HG03196 (cell line): Measurements from ENCODE around the gene FKBP3.
"Not testable (repeated sequence)": the region's sequence is repeated elsewhere in the genome, so short reads cannot be mapped to it uniquely, and the experiment has no call there.

ENCODE experiments used
- ATAC-seq: cut with Tn5 transposase; IDR thresholded peaks from one replicate; pipeline ENCODE4 v1.9.1; 2021; ENCODE audit not compliant: unreplicated experiment

The FKBP3 gene

DNA sequence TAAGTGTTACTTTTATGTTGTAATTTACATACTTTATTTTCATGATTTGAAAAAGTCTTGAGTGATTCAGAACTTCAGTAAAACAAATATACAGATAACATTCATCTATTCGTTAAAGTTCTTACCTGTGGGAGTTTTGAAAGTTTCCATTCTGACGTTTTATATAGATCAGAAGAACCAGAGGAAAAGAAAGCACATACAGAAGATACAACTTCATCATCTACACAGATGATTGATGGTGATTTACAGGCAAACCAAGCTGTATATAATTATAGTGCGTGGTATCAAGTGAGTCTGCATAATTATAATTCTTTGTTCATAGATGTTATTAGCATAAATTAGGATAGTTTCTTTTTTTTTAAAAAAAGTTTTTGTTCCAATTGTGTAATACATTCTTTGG, 20.0 kb downstream of the FKBP3 start:
- no peak for ATAC-seq

DNA sequence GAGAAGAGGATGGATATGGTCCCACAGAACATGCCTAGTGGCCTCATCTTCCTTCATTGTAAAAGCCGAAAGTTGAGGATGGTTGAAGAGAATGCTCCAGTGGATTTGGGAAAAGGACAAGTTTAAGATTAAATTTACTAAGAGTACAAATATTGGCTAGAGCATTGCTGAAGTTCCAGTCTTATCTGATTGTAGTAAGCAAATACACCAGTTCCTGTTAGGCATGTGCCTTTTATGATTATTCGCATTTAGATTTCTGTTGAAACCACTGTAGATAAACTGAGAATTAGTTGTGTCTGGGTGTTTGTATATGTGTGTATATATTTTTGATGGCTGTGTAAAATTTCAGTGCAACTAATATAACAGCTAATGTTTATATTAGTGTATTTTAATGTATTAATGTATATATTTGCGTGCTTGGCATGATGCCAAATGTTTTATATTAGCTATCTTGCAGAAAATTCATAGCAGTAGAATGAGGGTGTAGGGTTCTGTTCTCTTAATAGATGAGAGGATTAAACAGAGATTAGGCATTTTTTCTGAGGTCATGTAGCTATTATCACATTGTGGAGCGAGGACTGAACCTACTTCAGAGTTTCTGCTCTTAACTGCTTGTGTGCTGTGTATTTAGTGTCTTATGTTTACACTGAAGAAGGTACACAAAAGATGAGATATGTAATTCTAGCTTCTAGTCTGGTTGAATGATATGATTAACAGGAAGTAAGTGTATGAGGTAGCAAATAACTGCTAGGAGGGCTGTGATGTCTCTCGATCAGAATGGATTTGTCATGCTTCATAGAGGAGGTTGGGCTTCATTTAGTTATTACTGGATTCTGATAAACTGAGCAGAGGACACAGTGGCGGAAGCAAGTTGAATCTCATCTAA, 21.1 kb downstream of the FKBP3 start:
- no peak for ATAC-seq

DNA sequence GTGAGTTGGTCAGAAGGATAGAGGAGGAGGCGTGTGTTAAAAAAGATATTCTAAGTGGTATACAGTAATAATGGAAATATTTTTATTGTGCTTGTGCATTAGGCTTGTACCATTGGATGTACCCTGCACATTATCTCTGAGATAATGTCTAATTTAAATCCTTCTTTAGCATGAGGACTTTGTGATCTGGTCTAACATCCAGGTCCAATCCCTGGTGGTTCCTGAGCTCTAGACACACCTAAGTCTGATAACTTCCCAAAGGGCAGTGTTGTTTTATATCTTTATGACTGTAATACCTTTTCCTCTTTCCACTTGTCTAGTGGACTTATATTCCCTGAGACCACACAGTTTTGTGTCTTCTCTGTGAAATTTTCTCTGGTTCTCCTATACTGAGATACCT, 29.7 kb downstream of the FKBP3 start:
- ATAC-seq, result no peak

DNA sequence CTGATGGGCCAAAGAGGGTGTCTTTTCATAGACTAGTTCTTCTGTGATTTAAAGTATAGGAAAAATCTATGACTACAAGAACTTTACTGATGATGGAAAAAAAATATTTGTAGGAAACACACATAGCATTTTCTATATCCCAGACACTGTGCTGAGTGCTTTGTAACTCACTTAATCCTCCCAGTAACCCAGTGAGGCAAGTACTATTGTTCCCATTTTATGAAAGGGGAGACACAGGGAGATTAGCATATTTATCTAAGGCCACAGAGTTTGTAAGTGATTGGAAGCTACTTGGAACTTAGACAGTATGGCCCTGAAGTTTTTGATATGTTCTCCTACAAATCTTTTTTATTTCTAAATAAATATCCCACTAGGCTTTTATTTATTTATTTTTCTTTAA, 30.5 kb downstream of the FKBP3 start:
- ATAC-seq, result no peak

DNA sequence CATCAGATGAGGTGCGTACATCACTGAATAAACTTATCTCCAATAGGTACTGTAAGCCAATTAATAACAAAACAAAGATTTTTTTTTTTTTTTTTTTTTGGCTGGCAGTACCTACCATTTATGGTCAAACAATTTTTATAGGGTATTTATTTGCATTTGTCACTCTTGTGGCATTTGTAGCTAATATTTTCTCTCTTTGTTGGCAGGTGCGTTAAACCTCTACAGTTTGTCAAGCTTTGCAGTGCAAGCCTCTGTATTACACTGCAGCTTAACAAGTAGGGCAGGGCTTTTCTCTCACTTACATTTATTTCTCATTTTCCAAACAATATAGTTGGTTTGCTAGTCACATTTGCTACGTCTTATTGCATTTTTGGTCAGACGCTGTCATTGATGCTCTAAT, 38.1 kb downstream of the FKBP3 start:
- ATAC-seq, result no peak

DNA sequence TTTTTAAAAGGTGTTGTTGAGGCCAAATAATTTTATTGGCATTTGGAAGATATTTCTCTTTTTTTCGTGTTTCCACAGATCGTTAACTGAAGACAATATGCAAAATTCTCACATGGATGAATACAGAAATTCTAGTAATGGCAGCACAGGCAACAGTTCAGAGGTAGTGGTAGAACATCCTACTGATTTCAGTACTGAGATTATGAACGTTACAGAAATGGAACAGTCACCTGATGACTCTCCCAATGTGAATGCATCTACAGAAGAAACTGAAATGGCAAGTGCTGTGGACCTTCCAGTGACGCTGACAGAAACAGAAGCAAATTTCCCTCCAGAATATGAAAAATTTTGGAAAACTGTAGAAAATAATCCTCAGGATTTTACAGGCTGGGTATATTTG, 39.1 kb downstream of the FKBP3 start:
- no peak for ATAC-seq

DNA sequence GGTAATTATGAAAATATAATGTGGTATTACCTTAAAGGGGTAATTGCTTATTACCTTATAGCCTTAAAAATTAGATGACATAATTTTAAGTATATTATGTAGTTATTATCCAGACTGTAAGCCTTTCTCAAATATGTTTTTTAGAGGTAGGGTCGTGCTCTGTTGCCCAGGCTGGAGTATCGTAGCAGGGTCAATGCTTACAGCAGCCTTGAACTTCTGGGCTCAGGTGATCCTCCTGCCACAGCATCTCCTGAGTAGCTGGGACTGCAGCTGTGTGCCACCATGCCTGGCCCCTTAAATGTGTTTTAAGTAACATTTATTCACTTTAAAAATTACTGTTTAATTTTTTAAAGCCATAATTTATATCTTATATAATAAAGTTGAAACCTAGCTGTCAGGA, 40.0 kb downstream of the FKBP3 start:
- no peak for ATAC-seq

DNA sequence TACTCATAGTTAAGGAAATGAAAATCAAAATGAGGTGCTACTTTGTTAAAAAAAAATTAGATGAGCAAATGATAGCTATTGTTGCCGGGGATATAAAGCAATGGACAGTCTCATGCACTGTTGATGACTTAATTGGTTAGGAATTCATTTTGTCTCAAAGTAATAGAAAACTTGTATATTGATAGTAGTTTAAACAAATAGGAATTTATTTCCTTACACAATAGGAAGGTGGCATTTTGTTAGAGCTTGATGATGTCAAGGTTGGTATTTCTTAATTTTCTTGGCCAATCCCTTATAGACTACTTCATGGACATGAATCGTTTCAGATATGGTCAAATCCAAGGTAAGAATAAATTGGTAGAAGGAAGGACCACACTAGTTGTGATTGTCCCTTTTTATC, 42.6 kb downstream of the FKBP3 start:
- no peak for ATAC-seq

DNA sequence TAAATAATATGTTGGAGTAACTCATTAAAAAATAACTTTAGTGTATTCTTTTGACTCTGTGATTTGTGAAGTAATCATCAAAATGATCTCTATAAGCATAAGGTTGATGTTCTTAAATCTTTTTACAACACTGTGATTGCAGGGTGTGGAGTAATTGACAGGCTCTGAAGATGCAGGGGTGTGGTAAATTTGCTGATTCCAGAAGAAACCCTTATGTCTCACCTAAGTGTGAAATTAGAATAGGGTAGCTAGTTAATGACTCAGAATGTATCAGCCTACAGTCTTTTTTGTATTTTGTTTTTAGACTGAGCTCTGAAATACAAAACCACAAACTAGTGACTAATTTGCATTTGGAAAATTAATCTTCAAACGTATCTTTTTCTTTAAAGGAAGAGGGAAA, 44.5 kb downstream of the FKBP3 start:
- peak; percentile 72 for ATAC-seq

DNA sequence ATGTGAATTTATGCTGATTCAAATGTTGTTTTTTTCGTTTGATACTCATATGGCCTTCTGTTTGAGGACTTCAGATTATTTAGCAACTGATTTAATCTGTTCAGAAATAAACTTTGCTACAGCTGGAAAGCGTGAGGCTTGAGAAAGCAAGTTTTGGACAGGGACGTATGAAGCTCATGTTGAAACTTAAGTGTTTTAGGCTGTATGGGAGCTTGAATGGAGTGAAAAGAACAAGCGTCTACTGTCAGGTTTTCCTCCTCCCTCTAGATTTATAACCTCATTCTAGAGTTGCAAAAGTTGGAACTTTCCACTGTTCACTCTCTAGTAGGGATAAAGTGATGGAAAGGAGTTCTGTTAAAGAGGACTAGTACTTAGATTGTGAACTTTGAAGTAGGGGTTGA, 49.3 kb downstream of the FKBP3 start:
- no peak for ATAC-seq

DNA sequence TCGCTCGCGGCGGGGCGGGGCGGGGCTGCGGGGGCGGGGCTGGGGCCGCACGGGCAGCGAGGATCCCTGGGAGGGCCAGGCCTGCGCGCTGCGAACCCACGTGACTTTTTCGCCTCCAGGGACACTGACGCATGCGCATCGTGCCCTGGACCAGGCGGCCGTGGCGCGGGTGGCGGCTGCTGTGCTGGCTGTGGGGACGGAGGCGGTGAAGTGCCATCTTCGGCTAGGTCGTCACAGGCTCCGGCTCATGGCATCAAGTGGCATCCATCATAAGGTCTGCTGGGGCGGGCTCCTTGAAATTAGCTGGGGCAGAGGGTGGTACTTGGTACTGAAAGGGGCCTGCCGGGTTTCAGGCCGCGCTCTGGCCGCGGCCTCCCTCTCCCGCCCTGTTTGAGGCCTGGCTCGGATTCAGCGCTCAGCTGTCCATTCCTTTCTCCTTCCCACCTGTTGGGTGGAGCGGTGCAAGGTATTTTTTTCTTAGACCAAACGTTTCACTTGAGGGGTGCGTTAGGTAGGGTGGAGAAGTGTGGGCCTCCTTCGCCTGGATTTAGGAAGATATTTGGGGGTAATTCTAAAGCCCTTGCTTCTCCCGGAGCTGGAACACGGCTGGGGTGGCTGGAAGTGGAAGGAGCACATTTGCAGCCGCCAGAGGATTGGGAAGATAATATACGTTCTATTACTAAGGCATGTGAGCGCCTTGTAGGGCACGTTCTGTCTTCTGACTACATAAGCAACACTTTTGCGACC, 50.1 kb downstream of the FKBP3 start, which contains the start of gene PRPF39:
Gene PRPF39 (plus strand): TSS at position 141 of the 747 bp plus-strand sequence. CDS start 11,124 bp downstream, outside the sequence.
- peak; percentile 94 for ATAC-seq

DNA sequence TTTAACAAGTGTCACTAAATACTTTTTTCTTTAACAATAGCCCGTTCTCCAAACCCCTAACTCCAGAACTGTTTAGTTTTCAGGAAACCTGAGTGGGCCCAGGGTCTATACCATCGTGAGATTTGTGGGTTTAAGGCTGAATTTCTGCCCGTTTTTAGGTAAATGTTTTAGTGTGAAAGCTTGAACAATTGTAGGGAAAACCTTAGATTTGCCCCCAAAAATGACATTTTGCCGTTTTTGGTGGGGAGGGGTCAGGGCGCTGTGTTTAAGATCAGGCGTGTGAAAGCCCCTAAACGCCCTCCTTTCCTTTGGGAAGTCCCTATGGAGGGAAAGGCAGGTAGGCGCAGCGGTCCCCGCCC, 50.7 kb downstream of the FKBP3 start:
- no peak for ATAC-seq

DNA sequence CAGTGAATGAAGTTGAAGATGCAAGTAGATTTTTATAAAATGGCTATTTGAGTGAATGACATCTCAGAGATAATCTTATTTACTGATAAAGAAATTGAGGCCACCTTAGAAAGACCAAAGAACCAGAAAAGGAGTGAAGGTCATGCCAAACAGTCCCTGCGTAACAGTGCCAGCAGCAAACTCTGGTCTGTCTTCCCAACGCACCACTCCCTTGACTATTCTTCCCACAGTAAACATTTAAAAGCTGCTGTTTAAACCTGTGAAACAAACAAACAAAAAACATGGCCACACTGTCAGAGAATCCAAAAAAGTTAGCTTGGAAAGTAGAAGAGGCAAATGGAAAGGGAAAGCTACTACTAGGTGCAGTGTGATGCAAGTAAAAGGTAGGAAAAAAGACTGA, 51.9 kb downstream of the FKBP3 start:
- no peak for ATAC-seq

DNA sequence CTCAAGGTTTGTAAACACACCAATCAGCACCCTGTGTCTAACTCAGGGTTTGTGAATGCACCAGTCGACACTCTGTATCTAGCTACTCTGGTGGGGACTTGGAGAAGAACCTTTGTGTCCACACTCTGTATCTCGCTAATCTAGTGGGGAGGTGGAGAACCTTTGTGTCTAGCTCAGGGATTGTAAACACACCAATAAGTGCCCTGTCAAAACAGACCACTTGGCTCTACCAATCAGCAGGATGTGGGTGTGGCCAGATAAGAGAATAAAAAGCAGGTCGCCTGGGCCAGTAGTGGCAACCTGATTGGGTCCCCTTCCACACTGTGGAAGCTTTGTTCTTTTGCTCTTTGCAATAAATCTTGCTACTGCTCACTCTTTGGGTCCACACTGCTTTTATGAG, 53.2 kb downstream of the FKBP3 start:
- not testable (repeated sequence) for ATAC-seq

DNA sequence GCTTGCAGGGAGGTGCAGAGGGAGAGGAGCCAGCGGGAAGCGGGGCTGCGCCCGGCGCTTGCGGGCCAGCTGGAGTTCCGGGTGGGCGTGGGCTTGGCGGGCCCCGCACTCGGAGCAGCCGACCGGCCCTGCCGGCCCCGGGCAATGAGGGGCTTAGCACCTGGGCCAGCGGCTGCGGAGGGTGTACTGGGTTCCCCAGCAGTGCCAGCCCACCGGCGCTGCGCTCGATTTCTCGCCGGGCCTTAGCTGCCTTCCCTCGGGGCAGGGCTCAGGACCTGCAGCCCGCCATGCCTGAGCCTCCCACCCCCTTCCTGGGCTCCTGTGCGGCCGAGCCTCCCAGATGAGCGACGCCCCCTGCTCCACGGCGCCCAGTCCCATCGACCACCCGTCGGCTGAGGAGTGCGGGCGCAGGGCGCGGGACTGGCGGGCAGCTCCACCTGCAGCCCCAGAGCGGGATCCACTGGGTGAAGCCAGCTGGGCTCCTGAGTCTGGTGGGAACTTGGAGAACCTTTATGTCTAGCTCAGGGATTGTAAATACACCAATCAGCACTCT, 53.8 kb downstream of the FKBP3 start:
- ATAC-seq, result not testable (repeated sequence)

DNA sequence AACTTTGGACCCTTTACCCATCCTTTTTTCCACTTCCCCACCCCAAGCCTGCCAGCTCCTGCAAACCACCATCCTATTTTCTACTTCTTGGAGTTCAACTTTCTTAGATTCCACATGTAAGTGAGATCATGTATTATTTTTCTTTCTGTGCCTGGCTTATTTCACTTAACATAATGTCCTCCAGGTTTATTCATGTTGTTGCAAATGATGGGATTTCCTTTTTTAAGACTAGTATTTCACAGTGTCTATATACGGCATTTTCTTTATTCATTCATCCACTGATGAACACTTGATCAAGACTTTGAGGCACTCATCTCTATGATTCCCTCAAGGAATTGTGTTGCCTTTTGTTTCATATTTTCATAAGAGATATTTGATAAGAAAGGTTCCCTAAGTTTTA, 56.0 kb downstream of the FKBP3 start:
- no peak for ATAC-seq

DNA sequence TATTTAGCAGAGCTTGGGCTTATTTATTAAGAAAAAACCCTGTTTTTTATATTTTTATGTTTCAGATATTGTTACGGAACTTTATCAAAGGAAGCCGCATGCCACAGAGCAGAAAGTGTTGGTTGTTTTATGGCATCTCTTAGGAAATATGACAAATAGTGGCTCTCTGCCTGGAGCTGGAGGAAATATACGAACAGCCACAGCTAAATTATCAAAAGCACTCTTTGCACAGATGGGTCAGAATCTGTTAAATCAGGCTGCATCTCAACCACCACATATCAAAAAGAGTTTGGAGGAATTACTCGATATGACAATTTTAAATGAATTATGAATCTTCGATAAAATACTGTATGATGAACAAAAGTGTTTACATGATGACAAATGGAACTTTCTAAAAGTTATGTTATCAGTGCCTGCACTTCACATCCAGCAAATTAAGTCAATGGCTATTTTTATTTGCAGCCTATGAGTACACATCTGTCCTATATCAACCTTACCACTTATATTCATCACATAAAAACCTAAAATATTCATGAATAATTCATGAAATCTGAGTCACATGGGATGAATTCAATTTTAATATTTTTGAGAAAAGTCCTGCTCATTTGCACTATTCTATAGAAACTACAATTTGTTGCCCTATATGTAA, 60.9 kb downstream of the FKBP3 start:
- no peak for ATAC-seq

DNA sequence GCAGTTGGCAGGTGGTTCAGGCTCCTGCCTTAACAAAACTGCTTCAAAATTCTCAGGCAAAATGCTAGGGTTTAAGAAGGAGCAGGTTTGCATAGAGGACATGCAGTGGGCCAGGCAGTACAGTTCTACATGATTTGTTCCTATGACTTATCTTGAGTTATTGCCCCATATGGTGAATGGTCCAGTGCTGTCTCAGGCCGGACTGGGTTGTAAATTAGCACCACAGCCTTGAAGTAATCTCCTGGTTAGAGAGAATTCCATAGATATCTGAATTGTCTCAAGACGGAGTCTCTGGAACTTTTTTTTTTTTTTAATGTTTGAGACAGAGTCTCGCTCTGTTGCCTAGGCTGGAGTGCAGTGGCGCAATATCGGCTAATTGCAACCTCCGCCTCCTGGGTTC, 62.2 kb downstream of the FKBP3 start:
- ATAC-seq, result no peak

DNA sequence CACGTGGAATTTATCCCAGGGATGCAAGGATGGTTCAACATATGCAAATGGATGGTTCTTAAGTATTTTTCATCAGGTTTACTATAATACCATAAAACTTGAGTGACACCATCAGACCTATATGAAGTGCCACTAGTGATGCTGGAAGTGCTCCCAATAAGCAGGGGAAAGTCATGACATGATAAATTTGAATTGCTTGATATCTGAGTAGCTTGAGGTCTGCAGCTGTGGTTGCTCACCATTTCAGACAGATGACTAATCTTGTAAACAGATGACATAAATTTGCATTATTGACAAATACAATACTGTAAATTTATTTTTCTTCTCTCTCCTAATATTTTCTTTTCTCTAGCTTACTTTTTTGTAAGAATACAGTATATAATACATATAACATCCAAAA, 64.1 kb downstream of the FKBP3 start:
- ATAC-seq, result no peak

DNA sequence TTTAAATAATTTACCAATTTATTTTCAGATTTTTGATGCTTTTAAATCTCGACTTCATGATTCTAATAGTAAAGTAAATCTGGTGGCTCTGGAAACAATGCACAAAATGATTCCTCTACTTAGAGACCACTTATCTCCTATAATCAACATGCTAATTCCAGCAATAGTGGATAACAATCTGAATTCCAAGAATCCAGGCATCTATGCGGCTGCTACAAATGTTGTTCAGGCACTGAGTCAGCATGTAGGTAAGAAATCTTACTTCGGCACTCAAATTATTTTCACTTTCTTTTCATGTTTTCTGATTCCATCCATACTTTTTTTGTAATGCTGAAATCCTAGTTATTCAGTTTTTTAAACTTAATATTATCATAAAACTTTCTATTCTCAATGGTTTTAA, 65.9 kb downstream of the FKBP3 start:
- ATAC-seq, result no peak

DNA sequence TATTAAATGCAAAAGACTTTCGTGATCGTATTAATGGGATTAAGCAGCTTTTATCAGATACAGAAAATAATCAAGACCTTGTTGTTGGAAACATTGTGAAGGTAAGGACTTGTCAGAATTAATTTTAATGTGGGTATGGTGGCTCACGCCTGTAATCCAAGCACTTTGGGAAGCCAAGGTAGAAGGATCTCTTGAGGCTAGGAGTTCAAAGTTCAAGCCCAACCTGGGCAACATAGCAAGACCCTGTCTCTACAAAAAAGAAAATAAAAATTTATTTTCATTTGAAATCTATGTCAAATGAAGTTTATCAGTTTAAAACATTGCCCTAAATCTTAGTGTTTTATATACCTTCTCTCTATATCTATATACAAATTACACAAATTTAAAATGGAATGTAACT, 67.6 kb downstream of the FKBP3 start:
- ATAC-seq, result no peak

DNA sequence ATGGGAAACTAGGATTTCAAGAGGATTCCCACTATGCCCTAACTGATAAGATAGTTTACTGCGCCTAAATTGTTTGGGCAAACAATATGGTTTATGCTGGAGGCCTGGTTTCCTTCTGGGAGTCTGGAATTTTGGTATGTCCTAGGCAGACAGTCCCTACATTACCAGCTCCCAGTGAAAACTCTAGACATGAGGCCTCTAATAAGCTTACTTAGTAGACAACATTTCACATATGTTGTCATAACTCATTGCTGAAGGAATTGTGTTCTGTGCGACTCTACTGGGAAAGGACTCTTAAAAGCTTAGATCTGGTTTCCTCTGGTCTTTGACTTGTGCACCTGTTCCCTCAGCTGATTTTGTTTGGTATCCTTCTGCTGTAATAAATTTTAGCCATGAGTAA, 68.3 kb downstream of the FKBP3 start:
- no peak for ATAC-seq
